Nephron progenitor cell (in vitro differentiated cells): ENCODE results near the gene TUSC7.

ENCODE experiments used
- DNase-seq: peaks from one replicate; pipeline ENCODE4 v3.0.0; 2021
- H3K27ac Mint-ChIP-seq: 2 replicates; pipeline ENCODE4 v1.8.0; 2021; ENCODE audit warnings: mild to moderate bottlenecking, moderate library complexity, mixed read lengths
- H3K27me3 Mint-ChIP-seq: 2 replicates; pipeline ENCODE4 v1.8.0; 2021; ENCODE audit warnings: mild to moderate bottlenecking, low read depth, mixed read lengths; ENCODE audit not compliant: poor library complexity
- H3K36me3 Mint-ChIP-seq: 2 replicates; pipeline ENCODE4 v1.8.0; 2021; ENCODE audit warnings: low read depth, mixed read lengths
- H3K4me1 Mint-ChIP-seq: 2 replicates; pipeline ENCODE4 v1.8.0; 2021; ENCODE audit warnings: mixed read lengths
- H3K4me3 Mint-ChIP-seq: 2 replicates; pipeline ENCODE4 v1.8.0; 2021; ENCODE audit warnings: mild to moderate bottlenecking, moderate library complexity, mixed read lengths
- H3K9me3 Mint-ChIP-seq: 2 replicates; pipeline ENCODE4 v1.8.0; 2021; ENCODE audit warnings: mild to moderate bottlenecking, moderate library complexity, mixed read lengths
- CTCF ChIP-seq: fragments of 200-600 bp; sonication (generic); IDR thresholded peaks from 2 replicates; pipeline ENCODE4 v1.5.0; 2021; ENCODE audit warnings: antibody characterized with exemption

The TUSC7 gene

GRCh38 chr3:116741467-116741866, 31.9 kb downstream of the TUSC7 start:
- Mint-ChIP-seq H3K9me3 (peaks cover 23% of the 10 kb centered on the region), H3K4me3 (no peak overlapping the region), H3K27ac (no peak overlapping the region)

GRCh38 chr3:116743062-116743461, 33.5 kb downstream of the TUSC7 start:
- no peaks in the 10 kb centered on the region for H3K36me3 Mint-ChIP-seq
- TF ChIP-seq CTCF: no peak
- no peak overlapping the region for H3K4me3 Mint-ChIP-seq
- DNase-seq: no peak
- H3K9me3 Mint-ChIP-seq: peaks cover 34% of the 10 kb centered on the region
- peaks cover 5% of the 10 kb centered on the region for H3K4me1 Mint-ChIP-seq
- H3K27ac Mint-ChIP-seq: peak overlapping the region; percentile 16
- H3K27me3 Mint-ChIP-seq: no peaks in the 10 kb centered on the region

More at GRCh38 chr3:116741467-116741866, 31.9 kb downstream of the TUSC7 start:
- Mint-ChIP-seq H3K36me3 (no peaks in the 10 kb centered on the region), H3K27me3 (no peaks in the 10 kb centered on the region), H3K4me1 (peaks cover 5% of the 10 kb centered on the region)
- no peak for TF ChIP-seq CTCF
- no peak for DNase-seq

- Mint-ChIP-seq H3K9me3 (peaks cover 30% of the 10 kb centered on the region), H3K27ac (peak overlapping the region; percentile 23), H3K4me3 (no peak overlapping the region), H3K27me3 (no peaks in the 10 kb centered on the region), H3K4me1 (peaks cover 17% of the 10 kb centered on the region), H3K36me3 (no peaks in the 10 kb centered on the region)
- no peak for TF ChIP-seq CTCF
- no peak for DNase-seq
Measured at GRCh38 chr3:116749388-116749787, 39.8 kb downstream of the TUSC7 start.

- Mint-ChIP-seq H3K27me3 (peaks cover 3% of the 10 kb centered on the region), H3K36me3 (no peaks in the 10 kb centered on the region), H3K9me3 (no peaks in the 10 kb centered on the region), H3K4me3 (no peak overlapping the region), H3K27ac (no peak overlapping the region), H3K4me1 (peaks cover 27% of the 10 kb centered on the region)
- TF ChIP-seq CTCF: no peak
- DNase-seq: no peak
Measured at GRCh38 chr3:116757315-116757714, 47.7 kb downstream of the TUSC7 start.

GRCh38 chr3:116759316-116759715, 49.7 kb downstream of the TUSC7 start:
- no peaks in the 10 kb centered on the region for H3K9me3 Mint-ChIP-seq
- no peak overlapping the region for H3K4me3 Mint-ChIP-seq
- peaks cover 3% of the 10 kb centered on the region for H3K27me3 Mint-ChIP-seq
- TF ChIP-seq CTCF: no peak
- DNase-seq: no peak
- H3K27ac Mint-ChIP-seq: no peak overlapping the region
- H3K36me3 Mint-ChIP-seq: no peaks in the 10 kb centered on the region
- peaks cover 27% of the 10 kb centered on the region for H3K4me1 Mint-ChIP-seq
